Vagina (tissue), 2 donors: ENCODE results near the gene PTPRF. TPM values are rescaled to one million over a fixed set of nuclear protein-coding genes. Genes with fewer than 3 reads are reported as not detected.
A peak's percentile ranks its signal among the peaks of the same experiment; 100 is the strongest.

Source experiments
- DNase-seq, 2 donors: peaks; one replicate each; pipeline ENCODE4 v3.0.0-alpha.2; 2017; ENCODE audit errors: extremely low spot score in 2 of 2
- H3K27ac ChIP-seq: fragments of 200-600 bp; sonication (generic); one replicate; pipeline ENCODE4 v1.5.1; 2019
- H3K27me3 ChIP-seq: fragments of 200-600 bp; sonication (generic); one replicate; pipeline ENCODE4 v1.5.1; 2019
- H3K36me3 ChIP-seq, 2 donors: fragments of 200-600 bp; sonication (generic); one replicate each; pipeline ENCODE4 v1.5.1; 2017 to 2019
- H3K4me1 ChIP-seq: fragments of 200-600 bp; sonication (generic); one replicate; pipeline ENCODE4 v1.5.1; 2019
- H3K4me3 ChIP-seq, 2 donors: fragments of 200-600 bp; sonication (generic); 1 replicate in 1 of 2; 2 replicates in 1 of 2; pipeline ENCODE4 v1.5.1; 2016 to 2019
- H3K9me3 ChIP-seq: fragments of 200-600 bp; sonication (generic); one replicate; pipeline ENCODE4 v1.5.1; 2019
- CTCF ChIP-seq, 3 experiments: fragments of 450-650 bp in 2 of 3; fragments of 200-600 bp in 1 of 3; sonication (generic) in 1 of 3; IDR thresholded peaks; one replicate each; pipeline ENCODE4 v1.5.1; 2017 to 2019; ENCODE audit warnings: antibody characterized with exemption in 3 of 3, mild to moderate bottlenecking in 2 of 3, moderate library complexity in 2 of 3
- POLR2A ChIP-seq, 2 donors: fragments of 450-650 bp; IDR thresholded peaks; one replicate each; pipeline ENCODE4 v1.6.1; 2017; ENCODE audit warnings: antibody characterized with exemption in 2 of 2, mild to moderate bottlenecking in 2 of 2, moderate library complexity in 2 of 2
- POLR2AphosphoS5 ChIP-seq, 2 donors: sonication (generic); formaldehyde crosslinking; IDR thresholded peaks; one replicate each; pipeline ENCODE4 v1.9.0; 2017; ENCODE audit warnings: antibody characterized with exemption in 2 of 2, mild to moderate bottlenecking in 2 of 2, low read depth in 1 of 2; ENCODE audit not compliant: insufficient read depth in 1 of 2
- intact Hi-C: fragments of 100-400 bp; cut with DNase I; formaldehyde crosslinking; loops from one replicate; pipeline ENCODE4 v1.15.1; 2023
- total RNA-seq: library from RNA; depleted of rRNA; stranded (reverse); fragments of >200 nt; gene quantifications from one replicate; pipeline ENCODE4 v1.2.3, GENCODE V29; 2016

PTPRF gene
- total RNA-seq, 1 donor from 2014 or later, result 139 TPM

GRCh38 chr1:43557744-43558245 is 27.1 kb downstream of the PTPRF start:
- Histone ChIP-seq H3K9me3 (no peaks in the 10 kb centered on the region), H3K4me3 (peak overlapping the region; percentile 9 to 17), H3K36me3 (peaks cover 0 to 8% of the 10 kb centered on the region in 2 donors), H3K27ac (peak overlapping the region; percentile 86), H3K27me3 (no peaks in the 10 kb centered on the region), H3K4me1 (peaks cover 38% of the 10 kb centered on the region)
- intact Hi-C loops, result no loop called here
- no peak for DNase-seq
- TF ChIP-seq CTCF (IDR thresholded peaks at IDR 0.05) (no peak), POLR2AphosphoS5 (IDR thresholded peaks at IDR 0.05; ENCODE audit: insufficient read depth in 1 of 2, low read depth in 1 of 2) (no peak), POLR2A (IDR thresholded peaks at IDR 0.05) (no peak)

- no peak for DNase-seq
- Histone ChIP-seq H3K36me3 (peaks cover 0 to 8% of the 10 kb centered on the region in 2 donors), H3K9me3 (no peaks in the 10 kb centered on the region), H3K27me3 (no peaks in the 10 kb centered on the region), H3K4me3 (peak overlapping the region; percentile 9 to 17), H3K27ac (peak overlapping the region; percentile 86), H3K4me1 (peaks cover 38% of the 10 kb centered on the region)
- intact Hi-C loops, result no loop called here
- TF ChIP-seq POLR2AphosphoS5 (IDR thresholded peaks at IDR 0.05; ENCODE audit: insufficient read depth in 1 of 2, low read depth in 1 of 2) (peak in 1 of 2 donors; percentile 58), CTCF (IDR thresholded peaks at IDR 0.05) (no peak)
Observed at GRCh38 chr1:43558346-43558841, 27.7 kb downstream of the PTPRF start.

- no peak overlapping the region for H3K27ac ChIP-seq
- no peaks in the 10 kb centered on the region for H3K36me3 ChIP-seq
- H3K9me3 ChIP-seq, result no peaks in the 10 kb centered on the region
- peaks cover 48% of the 10 kb centered on the region for H3K4me1 ChIP-seq
- no peaks in the 10 kb centered on the region for H3K27me3 ChIP-seq
- intact Hi-C loops, result no loop called here
- DNase-seq, result no peak
- H3K4me3 ChIP-seq, result no peak overlapping the region
- no peak for TF ChIP-seq POLR2AphosphoS5 (IDR thresholded peaks at IDR 0.05; ENCODE audit: insufficient read depth in 1 of 2, low read depth in 1 of 2)
- no peak for TF ChIP-seq POLR2A (IDR thresholded peaks at IDR 0.05)
- no peak for TF ChIP-seq CTCF (IDR thresholded peaks at IDR 0.05)
Observed at GRCh38 chr1:43559714-43560113, 29.0 kb downstream of the PTPRF start.

GRCh38 chr1:43560286-43560685 is 29.6 kb downstream of the PTPRF start:
- DNase-seq, result no peak
- Histone ChIP-seq H3K9me3 (no peaks in the 10 kb centered on the region), H3K36me3 (no peaks in the 10 kb centered on the region), H3K4me3 (no peak overlapping the region), H3K4me1 (peaks cover 53% of the 10 kb centered on the region), H3K27ac (no peak overlapping the region), H3K27me3 (no peaks in the 10 kb centered on the region)
- intact Hi-C loops, result no loop called here
- TF ChIP-seq POLR2AphosphoS5 (IDR thresholded peaks at IDR 0.05; ENCODE audit: insufficient read depth in 1 of 2, low read depth in 1 of 2), result no peak
- no peak for TF ChIP-seq CTCF (IDR thresholded peaks at IDR 0.05)
- TF ChIP-seq POLR2A (IDR thresholded peaks at IDR 0.05), result no peak

- peaks cover 50% of the 10 kb centered on the region for H3K4me1 ChIP-seq
- TF ChIP-seq POLR2A (IDR thresholded peaks at IDR 0.05), result no peak
- peak; percentile 28 to 46 for TF ChIP-seq POLR2AphosphoS5 (IDR thresholded peaks at IDR 0.05; ENCODE audit: insufficient read depth in 1 of 2, low read depth in 1 of 2)
Observed at GRCh38 chr1:43563876-43564539, 33.3 kb downstream of the PTPRF start.

More at GRCh38 chr1:43563876-43564539, 33.3 kb downstream of the PTPRF start:
- H3K4me3 ChIP-seq, result no peak overlapping the region
- H3K27me3 ChIP-seq, result no peaks in the 10 kb centered on the region
- intact Hi-C loops, result no loop called here
- no peaks in the 10 kb centered on the region for H3K9me3 ChIP-seq
- DNase-seq, result no peak
- H3K36me3 ChIP-seq, result no peaks in the 10 kb centered on the region
- peak overlapping the region; percentile 82 for H3K27ac ChIP-seq
